Measurements from ENCODE around the gene ZNF57. TPM values are rescaled to one million over a fixed set of nuclear protein-coding genes. Genes with fewer than 3 reads are reported as not detected.
A peak's percentile ranks its signal among the peaks of the same experiment; 100 is the strongest.

The ZNF57 gene
- total and polyA plus RNA-seq, 2 of the 13 experiments (the other 11 are each of a cell fraction or from before 2014, with no cell fraction given) = 6.6 to 17.5 TPM

GRCh38 chr19:2944775-2945574 is 44.2 kb downstream of the ZNF57 start, which contains the start of gene ZNF77 (continued):
- TF ChIP-seq MED1 (CRISPR knock-in tag; IDR thresholded peaks at IDR 0.05) = peak; percentile 54
- TF ChIP-seq NR1H2 (CRISPR knock-in tag; IDR thresholded peaks at IDR 0.05; ENCODE audit: borderline replicate concordance, low read depth) = no peak
- TF ChIP-seq SMAD1 (CRISPR knock-in tag; IDR thresholded peaks at IDR 0.05; ENCODE audit: borderline replicate concordance, low read depth) = no peak; the same call in 1 of the 2 replicates
- no peak for TF ChIP-seq ZBTB39 (CRISPR knock-in tag; IDR thresholded peaks at IDR 0.05)
- TF ChIP-seq GRHL1 (CRISPR knock-in tag; conservative IDR thresholded peaks at IDR 0.05) = no peak
- 0 out of 2 replicates have a peak, but pooled peaks have one; percentile 34 for TF ChIP-seq ELF1 (CRISPR knock-in tag; IDR thresholded peaks at IDR 0.05)
- TF ChIP-seq LCORL (IDR thresholded peaks at IDR 0.05) = no peak
- peak; percentile 6; the same call in 1 of the 2 replicates for TF ChIP-seq LCORL (CRISPR knock-in tag; IDR thresholded peaks at IDR 0.05)
- TF ChIP-seq ZNF180 (CRISPR knock-in tag; IDR thresholded peaks at IDR 0.05; ENCODE audit: borderline replicate concordance, low read depth) = no peak
- peak; percentile 41 for TF ChIP-seq ZNF883 (CRISPR knock-in tag; IDR thresholded peaks at IDR 0.05; ENCODE audit: not compliant biosample characterization)
- no peak; the same call in 1 of the 2 replicates for TF ChIP-seq PHF21A (CRISPR knock-in tag; IDR thresholded peaks at IDR 0.05)
- TF ChIP-seq MYPOP (CRISPR knock-in tag; IDR thresholded peaks at IDR 0.05) = peak; percentile 99
- TF ChIP-seq JUNB (CRISPR knock-in tag; IDR thresholded peaks at IDR 0.05; ENCODE audit: borderline replicate concordance) = no peak
- peak; percentile 91 for TF ChIP-seq ZEB1 (IDR thresholded peaks at IDR 0.05; ENCODE audit: insufficient replicate concordance, low read depth)
- TF ChIP-seq PHF5A (CRISPR knock-in tag; IDR thresholded peaks at IDR 0.05; ENCODE audit: low read depth, unreplicated experiment) = no peak
- no peak for TF ChIP-seq CERS6 (CRISPR knock-in tag; IDR thresholded peaks at IDR 0.05)
- 0 out of 2 replicates have a peak, but pooled peaks have one; percentile 12 for TF ChIP-seq SOX5 (CRISPR knock-in tag; IDR thresholded peaks at IDR 0.05; ENCODE audit: borderline replicate concordance)
- TF ChIP-seq EHMT2 (IDR thresholded peaks at IDR 0.05; ENCODE audit: borderline replicate concordance, low read depth, low read length) = no peak
- no peak for TF ChIP-seq DZIP1 (CRISPR knock-in tag; IDR thresholded peaks at IDR 0.05)
